Measurements from ENCODE around the gene ITGB3.
A peak's percentile ranks its signal among the peaks of the same experiment; 100 is the strongest.
"Not testable (repeated sequence)": the region's sequence is repeated elsewhere in the genome, so short reads cannot be mapped to it uniquely, and the experiment has no call there.

Gene ITGB3

GRCh38 chr17:47253541-47254402 lies at the start of gene ITGB3:
ITGB3 (plus strand) TSS chr17:47253827; CDS start chr17:47253862, 35 bp downstream.
- peak; percentile 84 for DNase-seq (ENCODE audit: low read depth)

GRCh38 chr17:47203984-47204721 lies 49.5 kb upstream of the ITGB3 start:
- DNase-seq (ENCODE audit: low read depth) = peak; percentile 44

GRCh38 chr17:47204722-47205418 lies 48.8 kb upstream of the ITGB3 start:
- DNase-seq (ENCODE audit: low read depth) = peak; percentile 42

- peak; percentile 77 for DNase-seq (ENCODE audit: low read depth)
Measured at GRCh38 chr17:47205419-47205963, 48.1 kb upstream of the ITGB3 start.

- DNase-seq (ENCODE audit: low read depth) = no peak
Measured at GRCh38 chr17:47207143-47208067, 46.2 kb upstream of the ITGB3 start.

- no peak for DNase-seq (ENCODE audit: low read depth)
Measured at GRCh38 chr17:47208744-47209488, 44.7 kb upstream of the ITGB3 start, which contains the start of gene MYL4. MYL4 (plus strand) TSS chr17:47209348; CDS start chr17:47209423, 75 bp downstream.

- no peak for DNase-seq (ENCODE audit: low read depth)
Measured at GRCh38 chr17:47209499-47209898, 44.1 kb upstream of the ITGB3 start.

- DNase-seq (ENCODE audit: low read depth) = no peak
Measured at GRCh38 chr17:47210105-47210504, 43.5 kb upstream of the ITGB3 start.

- DNase-seq (ENCODE audit: low read depth) = no peak
Measured at GRCh38 chr17:47210779-47211178, 42.8 kb upstream of the ITGB3 start.

GRCh38 chr17:47212458-47212857 lies 41.2 kb upstream of the ITGB3 start:
- no peak for DNase-seq (ENCODE audit: low read depth)

- DNase-seq (ENCODE audit: low read depth) = no peak
Measured at GRCh38 chr17:47213540-47213939, 40.1 kb upstream of the ITGB3 start.

- DNase-seq (ENCODE audit: low read depth) = no peak
Measured at GRCh38 chr17:47214931-47215330, 38.7 kb upstream of the ITGB3 start.

GRCh38 chr17:47216821-47217220 lies 36.8 kb upstream of the ITGB3 start:
- not testable (repeated sequence) for DNase-seq (ENCODE audit: low read depth)

- not testable (repeated sequence) for DNase-seq (ENCODE audit: low read depth)
Measured at GRCh38 chr17:47217279-47217678, 36.3 kb upstream of the ITGB3 start.

- DNase-seq (ENCODE audit: low read depth) = no peak
Measured at GRCh38 chr17:47218896-47219430, 34.7 kb upstream of the ITGB3 start.

GRCh38 chr17:47219621-47220475 lies 33.8 kb upstream of the ITGB3 start:
- DNase-seq (ENCODE audit: low read depth) = no peak

- DNase-seq (ENCODE audit: low read depth) = no peak
Measured at GRCh38 chr17:47220531-47220999, 33.1 kb upstream of the ITGB3 start.

GRCh38 chr17:47221154-47221553 lies 32.5 kb upstream of the ITGB3 start:
- no peak for DNase-seq (ENCODE audit: low read depth)

GRCh38 chr17:47222047-47222446 lies 31.6 kb upstream of the ITGB3 start:
- DNase-seq (ENCODE audit: low read depth) = no peak

Data from iris pigment epithelial cell (primary cell).